Ascending aorta (tissue), 2 donors: ENCODE results near the gene PKD1L1. TPM values are rescaled to one million over a fixed set of nuclear protein-coding genes. Genes with fewer than 3 reads are reported as not detected.

ENCODE experiments used
- DNase-seq, 2 donors: peaks; one replicate each; pipeline ENCODE4 v3.0.0-alpha.2; 2019; ENCODE audit warnings: low spot score in 2 of 2
- H3K27ac ChIP-seq, 2 donors: fragments of 200-600 bp; sonication (generic); one replicate each; pipeline ENCODE4 v1.5.1; 2016 to 2017; ENCODE audit warnings: mild to moderate bottlenecking in 1 of 2
- H3K27me3 ChIP-seq: fragments of 200-600 bp; sonication (generic); one replicate; pipeline ENCODE4 v1.5.1; 2017
- H3K36me3 ChIP-seq, 2 donors: fragments of 200-600 bp; sonication (generic); one replicate each; pipeline ENCODE4 v1.5.1; 2016
- H3K4me1 ChIP-seq, 2 donors: fragments of 200-600 bp; sonication (generic); one replicate each; pipeline ENCODE4 v1.5.1; 2016 to 2017; ENCODE audit warnings: mild to moderate bottlenecking in 1 of 2
- H3K4me3 ChIP-seq, 2 donors: fragments of 200-600 bp; sonication (generic); one replicate each; pipeline ENCODE4 v1.5.1; 2016 to 2017; ENCODE audit warnings: mild to moderate bottlenecking in 1 of 2
- H3K9me3 ChIP-seq, 2 donors: fragments of 200-600 bp; sonication (generic); one replicate each; pipeline ENCODE4 v1.5.1; 2016
- intact Hi-C: fragments of 100-400 bp; cut with DNase I; formaldehyde crosslinking; loops from one replicate; pipeline ENCODE4 v1.15.1; 2023
- total RNA-seq: library from RNA; depleted of rRNA; stranded (reverse); fragments of >200 nt; gene quantifications from one replicate; pipeline ENCODE4 v1.1.0, GENCODE V29; 2016
- TF ChIP-seq, protein P1 (sequence below), 3 experiments: fragments of 200-600 bp in 2 of 3; fragments of 450-650 bp in 1 of 3; sonication (generic) in 2 of 3; IDR thresholded peaks; one replicate each; pipeline ENCODE4 v1.5.1; 2016 to 2019; ENCODE audit warnings: antibody characterized with exemption in 3 of 3, mild to moderate bottlenecking in 1 of 3, moderate library complexity in 1 of 3

The PKD1L1 gene
- total RNA-seq, 1 donor from 2014 or later, result 1.1 TPM

DNA sequence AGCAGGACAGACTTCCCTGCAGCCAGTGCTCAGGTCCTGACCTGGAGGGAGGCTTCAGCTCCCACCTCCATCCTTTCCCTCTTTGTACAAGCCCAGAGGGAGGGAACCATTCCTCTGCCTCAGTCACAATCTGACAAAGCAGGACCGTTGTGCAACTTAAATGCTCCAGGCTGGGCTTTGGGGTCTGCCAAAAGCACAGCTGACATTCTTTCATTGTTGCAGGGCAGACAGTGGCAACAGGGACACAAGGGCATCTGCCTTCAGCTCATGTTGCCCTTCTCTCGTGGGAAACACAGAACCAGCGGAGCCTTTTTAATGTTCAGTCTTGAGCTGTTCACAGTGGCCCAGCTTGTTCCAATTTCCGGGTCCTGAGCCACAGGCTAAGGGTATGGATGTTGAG lies 210.7 kb downstream of the PKD1L1 start:
- no peaks in the 10 kb centered on the region for H3K36me3 ChIP-seq
- no peaks in the 10 kb centered on the region for H3K4me1 ChIP-seq
- TF ChIP-seq, protein P1, sequence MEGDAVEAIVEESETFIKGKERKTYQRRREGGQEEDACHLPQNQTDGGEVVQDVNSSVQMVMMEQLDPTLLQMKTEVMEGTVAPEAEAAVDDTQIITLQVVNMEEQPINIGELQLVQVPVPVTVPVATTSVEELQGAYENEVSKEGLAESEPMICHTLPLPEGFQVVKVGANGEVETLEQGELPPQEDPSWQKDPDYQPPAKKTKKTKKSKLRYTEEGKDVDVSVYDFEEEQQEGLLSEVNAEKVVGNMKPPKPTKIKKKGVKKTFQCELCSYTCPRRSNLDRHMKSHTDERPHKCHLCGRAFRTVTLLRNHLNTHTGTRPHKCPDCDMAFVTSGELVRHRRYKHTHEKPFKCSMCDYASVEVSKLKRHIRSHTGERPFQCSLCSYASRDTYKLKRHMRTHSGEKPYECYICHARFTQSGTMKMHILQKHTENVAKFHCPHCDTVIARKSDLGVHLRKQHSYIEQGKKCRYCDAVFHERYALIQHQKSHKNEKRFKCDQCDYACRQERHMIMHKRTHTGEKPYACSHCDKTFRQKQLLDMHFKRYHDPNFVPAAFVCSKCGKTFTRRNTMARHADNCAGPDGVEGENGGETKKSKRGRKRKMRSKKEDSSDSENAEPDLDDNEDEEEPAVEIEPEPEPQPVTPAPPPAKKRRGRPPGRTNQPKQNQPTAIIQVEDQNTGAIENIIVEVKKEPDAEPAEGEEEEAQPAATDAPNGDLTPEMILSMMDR (IDR thresholded peaks at IDR 0.05), result no peak
- no peaks in the 10 kb centered on the region for H3K9me3 ChIP-seq
- H3K27ac ChIP-seq, result no peak overlapping the region
- intact Hi-C loops, result no loop called here
- H3K27me3 ChIP-seq, result no peaks in the 10 kb centered on the region
- no peak for DNase-seq
- H3K4me3 ChIP-seq, result no peak overlapping the region

DNA sequence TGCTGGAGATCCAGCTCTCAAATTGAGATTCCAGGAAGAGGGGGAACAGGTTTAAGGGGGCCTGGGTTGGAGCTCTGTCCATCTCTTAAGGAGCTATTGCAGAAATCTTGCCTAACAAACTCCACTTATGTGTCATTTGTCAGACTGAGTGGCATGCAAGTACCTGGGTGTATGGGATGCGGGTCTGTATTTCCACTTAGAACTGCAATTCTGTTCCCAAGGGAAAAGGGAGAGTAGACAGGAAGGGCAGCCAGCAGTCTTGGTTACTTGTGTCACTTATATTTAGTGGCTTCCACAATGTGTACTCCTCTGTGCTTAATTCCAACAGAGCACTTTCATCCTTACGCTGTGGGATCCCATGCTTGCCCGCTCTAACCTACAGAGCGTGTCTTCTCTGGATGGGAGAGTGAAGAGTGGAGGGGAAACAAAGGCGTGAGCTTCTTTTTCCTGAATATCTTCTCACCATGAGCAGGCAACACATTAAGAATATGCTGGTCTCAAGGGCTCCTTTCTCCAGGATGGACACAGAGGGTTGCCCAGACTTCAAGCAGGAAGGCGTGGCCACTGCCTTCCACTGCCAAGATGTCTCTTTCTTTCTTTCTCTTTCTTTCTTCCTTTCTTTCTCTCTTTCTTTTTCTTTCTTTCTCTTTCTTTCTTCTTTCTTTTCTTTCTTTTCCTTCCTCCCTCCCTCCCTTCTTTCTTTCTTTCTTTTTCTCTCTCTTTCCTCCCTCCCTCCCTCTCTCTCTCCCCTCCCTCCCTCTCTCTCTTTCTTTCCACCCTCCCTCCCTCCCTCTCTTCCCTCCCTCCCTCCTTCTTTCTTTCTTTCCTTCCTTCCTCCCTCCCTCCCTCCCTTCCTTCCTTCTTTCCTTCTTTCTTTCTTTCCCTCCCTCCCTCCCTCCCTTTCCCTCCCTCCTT lies 212.6 kb downstream of the PKD1L1 start:
- DNase-seq, result no peak
- Histone ChIP-seq H3K4me3 (no peak overlapping the region), H3K9me3 (no peaks in the 10 kb centered on the region), H3K36me3 (no peaks in the 10 kb centered on the region), H3K27ac (no peak overlapping the region), H3K4me1 (no peaks in the 10 kb centered on the region), H3K27me3 (no peaks in the 10 kb centered on the region)
- intact Hi-C loops, result no loop called here
- TF ChIP-seq, protein P1 (IDR thresholded peaks at IDR 0.05), result no peak

DNA sequence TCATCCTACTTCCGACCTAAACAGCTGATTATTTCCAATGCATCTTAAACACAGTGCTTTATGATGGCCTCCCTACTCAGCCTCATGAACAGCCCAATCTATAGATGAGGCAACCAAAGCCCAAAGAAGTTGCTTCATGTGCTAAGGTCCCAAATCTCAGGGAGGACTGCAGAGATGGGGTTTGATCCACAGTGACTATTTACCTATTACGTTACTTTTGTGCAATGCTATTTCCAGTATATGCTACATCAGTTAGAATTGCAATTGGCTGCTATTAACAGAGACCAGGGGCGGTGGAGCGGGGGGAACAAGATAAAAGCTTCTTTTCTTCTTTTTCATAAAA lies 213.3 kb downstream of the PKD1L1 start:
- DNase-seq, result no peak
- no peaks in the 10 kb centered on the region for H3K36me3 ChIP-seq
- H3K9me3 ChIP-seq, result no peaks in the 10 kb centered on the region
- H3K27ac ChIP-seq, result no peak overlapping the region
- intact Hi-C loops, result no loop called here
- H3K4me3 ChIP-seq, result no peak overlapping the region
- TF ChIP-seq, protein P1 (IDR thresholded peaks at IDR 0.05), result no peak
- H3K27me3 ChIP-seq, result no peaks in the 10 kb centered on the region
- H3K4me1 ChIP-seq, result no peaks in the 10 kb centered on the region

DNA sequence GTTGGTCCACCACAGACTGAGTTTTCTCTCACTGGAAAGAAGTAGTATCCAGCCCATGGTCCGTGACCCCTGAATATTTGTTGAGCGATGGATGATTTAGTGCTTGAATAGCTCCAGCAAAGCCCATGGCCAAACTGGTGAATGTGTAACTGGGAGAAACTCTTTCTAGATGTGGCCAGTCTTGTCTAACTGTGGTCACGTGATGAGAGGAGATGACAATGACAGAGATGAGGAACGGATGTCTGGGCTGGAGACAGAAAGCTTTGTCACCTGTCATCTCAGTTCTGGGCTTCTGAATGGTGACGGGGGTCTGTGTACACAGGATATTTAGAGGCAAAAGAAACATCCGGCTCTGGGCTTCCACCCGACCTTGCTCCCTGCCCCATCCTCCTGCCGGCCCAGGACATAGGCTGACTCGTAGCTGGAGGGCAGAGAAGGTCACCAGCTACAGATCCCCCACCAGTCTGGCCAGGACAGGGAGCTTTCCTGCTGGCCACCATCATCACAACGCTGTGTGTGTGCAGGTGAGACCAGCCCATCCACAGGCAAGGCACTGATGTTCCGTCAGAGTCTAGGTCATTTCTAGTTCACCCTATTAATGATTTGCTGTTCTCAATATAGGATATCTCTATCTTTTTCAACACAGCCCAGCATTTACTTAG lies 213.8 kb downstream of the PKD1L1 start:
- intact Hi-C loops, result no loop called here
- Histone ChIP-seq H3K9me3 (no peaks in the 10 kb centered on the region), H3K36me3 (no peaks in the 10 kb centered on the region), H3K4me3 (no peak overlapping the region), H3K27ac (no peak overlapping the region), H3K4me1 (no peaks in the 10 kb centered on the region), H3K27me3 (no peaks in the 10 kb centered on the region)
- TF ChIP-seq, protein P1 (IDR thresholded peaks at IDR 0.05), result no peak
- no peak for DNase-seq

DNA sequence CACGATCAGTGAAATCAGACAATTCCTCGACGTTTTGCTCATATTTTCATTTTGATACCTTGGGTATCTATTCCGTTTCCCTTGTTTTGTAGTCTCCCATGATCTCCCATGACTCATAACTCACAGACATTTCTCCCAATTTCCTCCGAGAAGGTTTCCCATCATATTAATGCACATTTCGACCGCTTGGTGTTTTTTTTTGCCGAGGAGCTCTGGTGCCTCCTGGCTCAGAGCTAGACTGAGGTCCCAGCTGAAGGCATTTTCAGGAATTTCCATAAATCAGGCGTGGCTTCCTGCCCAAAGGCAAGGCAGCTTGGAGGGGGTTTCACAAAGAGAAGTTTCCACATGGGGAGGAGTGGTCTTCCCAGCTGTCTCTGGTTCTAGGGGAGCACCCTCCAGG lies 218.1 kb downstream of the PKD1L1 start:
- TF ChIP-seq, protein P1 (IDR thresholded peaks at IDR 0.05), result no peak
- Histone ChIP-seq H3K4me3 (no peak overlapping the region), H3K27ac (no peak overlapping the region), H3K9me3 (no peaks in the 10 kb centered on the region), H3K36me3 (no peaks in the 10 kb centered on the region), H3K4me1 (no peaks in the 10 kb centered on the region), H3K27me3 (no peaks in the 10 kb centered on the region)
- DNase-seq, result no peak
- intact Hi-C loops, result no loop called here
